ENCODE data around the gene MAPK7. TPM values are rescaled to one million over a fixed set of nuclear protein-coding genes. Genes with fewer than 3 reads are reported as not detected.

The MAPK7 gene
- total and polyA plus RNA-seq, 2 of the 8 experiments (the other 6 are each of a cell fraction or from before 2014, with no cell fraction given): 15.2 to 28.1 TPM

DNA sequence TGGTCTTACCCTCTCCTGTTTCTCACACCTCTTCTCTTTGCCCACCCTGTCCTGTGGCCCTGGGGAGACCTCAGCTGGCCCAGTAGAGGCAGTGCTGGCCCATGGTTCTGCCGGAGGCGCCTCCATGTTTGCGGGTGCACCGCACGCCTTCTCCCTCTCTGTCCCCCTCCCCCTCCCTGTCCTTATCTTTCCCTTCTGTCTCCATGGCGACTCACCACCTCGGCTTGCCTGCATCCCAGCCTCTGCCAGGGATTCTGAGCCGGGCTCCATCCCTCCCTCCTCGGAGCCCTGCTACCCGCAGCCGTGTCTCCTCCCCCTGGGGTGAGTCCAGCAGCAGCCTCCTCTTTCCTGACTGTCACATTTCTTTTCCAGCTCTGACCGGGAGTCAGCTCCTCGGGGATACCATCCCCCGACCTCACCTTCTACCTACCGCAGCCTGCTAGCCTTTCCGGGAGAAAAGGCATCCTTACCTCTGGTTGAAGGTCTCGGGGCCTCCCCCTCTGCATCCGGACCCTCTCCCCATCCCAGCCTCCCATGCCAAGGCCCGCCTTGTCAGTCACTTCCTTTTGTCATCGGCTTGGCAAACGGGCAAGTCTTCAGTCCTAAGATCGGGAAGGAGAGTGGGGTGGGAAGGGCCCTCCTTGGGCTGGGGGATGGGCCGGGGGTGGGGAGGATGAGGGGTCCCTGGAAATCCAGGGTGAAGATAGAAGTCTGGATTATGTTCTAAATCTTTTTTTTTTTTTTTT lies 32.8 kb downstream of the MAPK7 start, which contains the start of gene RNF112 (continued):
- TF ChIP-seq RNF2 (IDR thresholded peaks at IDR 0.05; ENCODE audit: borderline replicate concordance, low read depth, low read length, missing control alignments, poor library complexity, severe bottlenecking) (no peak), GABPA (IDR thresholded peaks at IDR 0.05; ENCODE audit: borderline replicate concordance, insufficient read depth, low read length) (no peak), RFX5 (IDR thresholded peaks at IDR 0.05; ENCODE audit: borderline replicate concordance, low read depth, low read length) (no peak)

All from H1 (cell line).